ENCODE data around the gene MACROH2A1. TPM values are rescaled to one million over a fixed set of nuclear protein-coding genes. Genes with fewer than 3 reads are reported as not detected.

MACROH2A1 gene
- total and polyA plus RNA-seq, 2 experiments from 2014 or later = 64.9 to 81.6 TPM

DNA sequence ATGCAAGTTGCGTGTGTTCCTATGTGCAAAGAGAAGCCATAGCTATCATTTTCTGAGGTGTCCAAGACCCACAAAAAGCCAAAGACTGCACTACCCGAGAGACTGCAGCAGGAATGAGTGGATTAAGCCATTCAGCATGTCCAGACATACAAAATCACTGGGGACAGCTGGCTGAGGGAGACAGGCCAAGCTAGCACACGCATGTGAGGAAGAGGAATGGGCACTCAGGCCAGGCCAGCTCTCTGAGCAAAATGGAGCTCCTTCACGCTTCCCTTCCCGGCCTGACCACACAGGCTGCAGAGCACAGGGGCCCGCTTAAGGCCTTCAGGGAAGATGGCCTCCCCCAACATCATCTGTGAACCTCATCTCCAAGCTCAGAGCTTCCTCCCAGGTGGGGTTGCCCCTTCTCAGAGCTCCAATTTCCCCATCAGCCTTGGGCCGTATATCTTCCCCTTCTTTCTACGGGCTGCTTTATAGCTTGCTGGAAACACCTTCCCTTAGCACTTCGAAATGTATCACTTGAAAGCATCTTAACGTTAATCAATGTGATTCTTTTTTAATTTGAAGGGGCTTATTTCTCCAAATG lies 39.7 kb upstream of the MACROH2A1 start:
- Histone ChIP-seq H3K9me2 (ENCODE audit: insufficient read depth) (no peaks in the 10 kb centered on the region), H3F3A (replicated peaks; ENCODE audit: low read depth) (no peaks in the 10 kb centered on the region), H3K27me3 (ENCODE audit: insufficient read depth) (no peaks in the 10 kb centered on the region), H2AFZ (no peak overlapping the region; the same call in 1 of the 2 replicates), H4K20me1 (replicated peaks; ENCODE audit: insufficient read depth) (no peaks in the 10 kb centered on the region), H3K79me2 (replicated peaks; ENCODE audit: insufficient read depth) (no peaks in the 10 kb centered on the region), H3K4me3 (no peak overlapping the region), H3K4me2 (no peak overlapping the region), H3K4me1 (ENCODE audit: insufficient read depth) (no peaks in the 10 kb centered on the region), H3K36me3 (ENCODE audit: insufficient read depth) (no peaks in the 10 kb centered on the region), H3K27ac (ENCODE audit: low read depth) (no peak overlapping the region)
- Mint-ChIP-seq H3K27me3 (ENCODE audit: insufficient read depth, low read depth, poor library complexity) (peaks cover 4% of the 10 kb centered on the region), H3K4me3 (no peak overlapping the region), H3K9me3 (no peaks in the 10 kb centered on the region), H3K4me1 (peaks cover 18% of the 10 kb centered on the region), H3K27ac (no peak overlapping the region), H3K36me3 (ENCODE audit: low read depth) (no peaks in the 10 kb centered on the region)
- DNase-seq (ENCODE audit: low spot score) (no peak), ATAC-seq (no peak)
- TF ChIP-seq, protein P1, sequence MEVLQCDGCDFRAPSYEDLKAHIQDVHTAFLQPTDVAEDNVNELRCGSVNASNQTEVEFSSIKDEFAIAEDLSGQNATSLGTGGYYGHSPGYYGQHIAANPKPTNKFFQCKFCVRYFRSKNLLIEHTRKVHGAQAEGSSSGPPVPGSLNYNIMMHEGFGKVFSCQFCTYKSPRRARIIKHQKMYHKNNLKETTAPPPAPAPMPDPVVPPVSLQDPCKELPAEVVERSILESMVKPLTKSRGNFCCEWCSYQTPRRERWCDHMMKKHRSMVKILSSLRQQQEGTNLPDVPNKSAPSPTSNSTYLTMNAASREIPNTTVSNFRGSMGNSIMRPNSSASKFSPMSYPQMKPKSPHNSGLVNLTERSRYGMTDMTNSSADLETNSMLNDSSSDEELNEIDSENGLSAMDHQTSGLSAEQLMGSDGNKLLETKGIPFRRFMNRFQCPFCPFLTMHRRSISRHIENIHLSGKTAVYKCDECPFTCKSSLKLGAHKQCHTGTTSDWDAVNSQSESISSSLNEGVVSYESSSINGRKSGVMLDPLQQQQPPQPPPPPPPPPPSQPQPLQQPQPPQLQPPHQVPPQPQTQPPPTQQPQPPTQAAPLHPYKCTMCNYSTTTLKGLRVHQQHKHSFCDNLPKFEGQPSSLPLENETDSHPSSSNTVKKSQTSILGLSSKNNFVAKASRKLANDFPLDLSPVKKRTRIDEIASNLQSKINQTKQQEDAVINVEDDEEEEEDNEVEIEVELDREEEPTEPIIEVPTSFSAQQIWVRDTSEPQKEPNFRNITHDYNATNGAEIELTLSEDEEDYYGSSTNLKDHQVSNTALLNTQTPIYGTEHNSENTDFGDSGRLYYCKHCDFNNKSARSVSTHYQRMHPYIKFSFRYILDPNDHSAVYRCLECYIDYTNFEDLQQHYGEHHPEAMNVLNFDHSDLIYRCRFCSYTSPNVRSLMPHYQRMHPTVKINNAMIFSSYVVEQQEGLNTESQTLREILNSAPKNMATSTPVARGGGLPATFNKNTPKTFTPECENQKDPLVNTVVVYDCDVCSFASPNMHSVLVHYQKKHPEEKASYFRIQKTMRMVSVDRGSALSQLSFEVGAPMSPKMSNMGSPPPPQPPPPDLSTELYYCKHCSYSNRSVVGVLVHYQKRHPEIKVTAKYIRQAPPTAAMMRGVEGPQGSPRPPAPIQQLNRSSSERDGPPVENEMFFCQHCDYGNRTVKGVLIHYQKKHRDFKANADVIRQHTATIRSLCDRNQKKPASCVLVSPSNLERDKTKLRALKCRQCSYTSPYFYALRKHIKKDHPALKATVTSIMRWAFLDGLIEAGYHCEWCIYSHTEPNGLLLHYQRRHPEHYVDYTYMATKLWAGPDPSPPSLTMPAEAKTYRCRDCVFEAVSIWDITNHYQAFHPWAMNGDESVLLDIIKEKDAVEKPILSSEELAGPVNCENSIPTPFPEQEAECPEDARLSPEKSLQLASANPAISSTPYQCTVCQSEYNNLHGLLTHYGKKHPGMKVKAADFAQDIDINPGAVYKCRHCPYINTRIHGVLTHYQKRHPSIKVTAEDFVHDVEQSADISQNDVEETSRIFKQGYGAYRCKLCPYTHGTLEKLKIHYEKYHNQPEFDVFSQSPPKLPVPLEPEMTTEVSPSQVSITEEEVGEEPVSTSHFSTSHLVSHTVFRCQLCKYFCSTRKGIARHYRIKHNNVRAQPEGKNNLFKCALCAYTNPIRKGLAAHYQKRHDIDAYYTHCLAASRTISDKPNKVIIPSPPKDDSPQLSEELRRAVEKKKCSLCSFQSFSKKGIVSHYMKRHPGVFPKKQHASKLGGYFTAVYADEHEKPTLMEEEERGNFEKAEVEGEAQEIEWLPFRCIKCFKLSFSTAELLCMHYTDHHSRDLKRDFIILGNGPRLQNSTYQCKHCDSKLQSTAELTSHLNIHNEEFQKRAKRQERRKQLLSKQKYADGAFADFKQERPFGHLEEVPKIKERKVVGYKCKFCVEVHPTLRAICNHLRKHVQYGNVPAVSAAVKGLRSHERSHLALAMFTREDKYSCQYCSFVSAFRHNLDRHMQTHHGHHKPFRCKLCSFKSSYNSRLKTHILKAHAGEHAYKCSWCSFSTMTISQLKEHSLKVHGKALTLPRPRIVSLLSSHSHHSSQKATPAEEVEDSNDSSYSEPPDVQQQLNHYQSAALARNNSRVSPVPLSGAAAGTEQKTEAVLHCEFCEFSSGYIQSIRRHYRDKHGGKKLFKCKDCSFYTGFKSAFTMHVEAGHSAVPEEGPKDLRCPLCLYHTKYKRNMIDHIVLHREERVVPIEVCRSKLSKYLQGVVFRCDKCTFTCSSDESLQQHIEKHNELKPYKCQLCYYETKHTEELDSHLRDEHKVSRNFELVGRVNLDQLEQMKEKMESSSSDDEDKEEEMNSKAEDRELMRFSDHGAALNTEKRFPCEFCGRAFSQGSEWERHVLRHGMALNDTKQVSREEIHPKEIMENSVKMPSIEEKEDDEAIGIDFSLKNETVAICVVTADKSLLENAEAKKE (CRISPR knock-in tag; IDR thresholded peaks at IDR 0.05) = no peak
- no peak for TF ChIP-seq NANOG (IDR thresholded peaks at IDR 0.05; ENCODE audit: borderline replicate concordance)
- TF ChIP-seq JUNB (IDR thresholded peaks at IDR 0.05; ENCODE audit: unreplicated experiment) = no peak

DNA sequence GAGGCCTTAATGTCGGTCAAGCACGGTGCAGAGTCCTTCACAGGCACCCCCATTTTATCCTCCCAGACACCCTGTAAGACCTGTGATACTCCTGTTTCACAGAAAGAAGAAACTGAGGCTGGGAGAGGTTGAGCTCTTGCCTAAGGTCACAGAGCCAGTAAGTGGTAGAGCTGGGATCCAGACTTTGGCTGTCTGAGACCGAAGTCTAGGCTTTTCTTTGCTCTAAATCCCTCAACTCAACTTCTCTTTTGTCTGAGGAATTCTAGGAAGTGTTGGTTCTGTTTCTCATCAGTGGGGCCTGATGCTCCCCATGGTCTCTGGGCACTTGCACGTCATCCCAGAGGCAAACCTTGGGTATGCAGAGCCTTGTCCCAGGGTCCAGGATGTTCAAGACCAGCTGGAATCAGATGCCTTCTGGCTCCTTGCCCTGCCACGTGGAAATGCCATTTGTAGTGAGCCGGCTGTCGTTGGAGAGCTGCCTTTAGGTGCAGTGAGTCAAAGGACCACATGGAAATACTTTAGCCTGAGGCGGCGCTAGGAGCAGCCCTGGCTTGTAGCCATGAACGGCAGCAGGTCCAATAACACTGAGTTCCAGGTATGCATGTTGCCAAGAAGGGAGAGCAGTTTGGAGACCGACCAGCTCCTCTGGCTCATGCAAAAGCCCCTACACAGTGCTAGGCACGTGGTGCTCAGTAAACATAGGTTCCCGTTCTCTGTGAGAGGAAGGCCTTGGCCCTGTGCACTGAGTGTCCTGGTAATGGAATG lies 38.9 kb upstream of the MACROH2A1 start:
- ATAC-seq = peak; percentile 27; the same call in 1 of the 3 replicates
- H3K4me2 ChIP-seq = no peak overlapping the region
- TF ChIP-seq ZNF331 (CRISPR knock-in tag; IDR thresholded peaks at IDR 0.05; ENCODE audit: low read depth) (no peak), STAT1 (IDR thresholded peaks at IDR 0.05; ENCODE audit: unreplicated experiment) (no peak)
- TF ChIP-seq, protein P2, sequence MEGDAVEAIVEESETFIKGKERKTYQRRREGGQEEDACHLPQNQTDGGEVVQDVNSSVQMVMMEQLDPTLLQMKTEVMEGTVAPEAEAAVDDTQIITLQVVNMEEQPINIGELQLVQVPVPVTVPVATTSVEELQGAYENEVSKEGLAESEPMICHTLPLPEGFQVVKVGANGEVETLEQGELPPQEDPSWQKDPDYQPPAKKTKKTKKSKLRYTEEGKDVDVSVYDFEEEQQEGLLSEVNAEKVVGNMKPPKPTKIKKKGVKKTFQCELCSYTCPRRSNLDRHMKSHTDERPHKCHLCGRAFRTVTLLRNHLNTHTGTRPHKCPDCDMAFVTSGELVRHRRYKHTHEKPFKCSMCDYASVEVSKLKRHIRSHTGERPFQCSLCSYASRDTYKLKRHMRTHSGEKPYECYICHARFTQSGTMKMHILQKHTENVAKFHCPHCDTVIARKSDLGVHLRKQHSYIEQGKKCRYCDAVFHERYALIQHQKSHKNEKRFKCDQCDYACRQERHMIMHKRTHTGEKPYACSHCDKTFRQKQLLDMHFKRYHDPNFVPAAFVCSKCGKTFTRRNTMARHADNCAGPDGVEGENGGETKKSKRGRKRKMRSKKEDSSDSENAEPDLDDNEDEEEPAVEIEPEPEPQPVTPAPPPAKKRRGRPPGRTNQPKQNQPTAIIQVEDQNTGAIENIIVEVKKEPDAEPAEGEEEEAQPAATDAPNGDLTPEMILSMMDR (conservative IDR thresholded peaks at IDR 0.05; ENCODE audit: low read depth in 2 of 2) = no peak
- TF ChIP-seq, protein P3, sequence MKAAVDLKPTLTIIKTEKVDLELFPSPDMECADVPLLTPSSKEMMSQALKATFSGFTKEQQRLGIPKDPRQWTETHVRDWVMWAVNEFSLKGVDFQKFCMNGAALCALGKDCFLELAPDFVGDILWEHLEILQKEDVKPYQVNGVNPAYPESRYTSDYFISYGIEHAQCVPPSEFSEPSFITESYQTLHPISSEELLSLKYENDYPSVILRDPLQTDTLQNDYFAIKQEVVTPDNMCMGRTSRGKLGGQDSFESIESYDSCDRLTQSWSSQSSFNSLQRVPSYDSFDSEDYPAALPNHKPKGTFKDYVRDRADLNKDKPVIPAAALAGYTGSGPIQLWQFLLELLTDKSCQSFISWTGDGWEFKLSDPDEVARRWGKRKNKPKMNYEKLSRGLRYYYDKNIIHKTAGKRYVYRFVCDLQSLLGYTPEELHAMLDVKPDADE (IDR thresholded peaks at IDR 0.05) = no peak

More for the DNA sequence above, 38.9 kb upstream of the MACROH2A1 start:
- Mint-ChIP-seq H3K27me3 (ENCODE audit: insufficient read depth, low read depth, poor library complexity) (peaks cover 4% of the 10 kb centered on the region), H3K27ac (no peak overlapping the region), H3K4me1 (peaks cover 15% of the 10 kb centered on the region), H3K4me3 (no peak overlapping the region), H3K9me3 (no peaks in the 10 kb centered on the region), H3K36me3 (ENCODE audit: low read depth) (no peaks in the 10 kb centered on the region)
- Histone ChIP-seq H3K36me3 (ENCODE audit: insufficient read depth) (no peaks in the 10 kb centered on the region), H3K27me3 (ENCODE audit: insufficient read depth) (no peaks in the 10 kb centered on the region), H2AFZ (no peak overlapping the region; the same call in 1 of the 2 replicates), H3K9me2 (ENCODE audit: insufficient read depth) (no peaks in the 10 kb centered on the region), H4K20me1 (replicated peaks; ENCODE audit: insufficient read depth) (no peaks in the 10 kb centered on the region), H3K27ac (ENCODE audit: low read depth) (no peak overlapping the region), H3K79me2 (replicated peaks; ENCODE audit: insufficient read depth) (no peaks in the 10 kb centered on the region), H3K4me1 (ENCODE audit: insufficient read depth) (no peaks in the 10 kb centered on the region), H3K4me3 (no peak overlapping the region), H3F3A (replicated peaks; ENCODE audit: low read depth) (no peaks in the 10 kb centered on the region)
- DNase-seq (ENCODE audit: low spot score) = no peak

Data from GM23338 (cell line).